Astrocyte (in vitro differentiated cells and primary cell): ENCODE results near the gene GIPC1. TPM values are rescaled to one million over a fixed set of nuclear protein-coding genes. Genes with fewer than 3 reads are reported as not detected.
A peak's percentile ranks its signal among the peaks of the same experiment; 100 is the strongest.

Experiments
- DNase-seq: peaks from one replicate; pipeline ENCODE4 v3.0.0-alpha.2; 2010; ENCODE audit warnings: low read depth
- FAIRE-seq: peaks from 2 replicates; lab custom pipeline; 2011; peaks lifted over from hg19 to GRCh38; lab: Jason Lieb, UNC
- H2AFZ ChIP-seq: 2 replicates; pipeline ENCODE4 v1.6.0; 2012; ENCODE audit warnings: low read depth, low read length, inconsistent platforms
- H3K27ac ChIP-seq: 2 replicates; pipeline ENCODE4 v1.5.1; 2011; ENCODE audit warnings: low read depth, low read length, inconsistent platforms
- H3K27me3 ChIP-seq: 2 replicates; pipeline ENCODE4 v1.6.0; 2011; ENCODE audit warnings: low read length, inconsistent platforms; ENCODE audit not compliant: insufficient read depth
- H3K36me3 ChIP-seq: 2 replicates; pipeline ENCODE4 v1.5.1; 2011; ENCODE audit warnings: low read length, inconsistent platforms; ENCODE audit not compliant: insufficient read depth
- H3K4me1 ChIP-seq: 2 replicates; pipeline ENCODE4 v1.5.1; 2011; ENCODE audit warnings: low read length, inconsistent platforms; ENCODE audit not compliant: insufficient read depth
- H3K4me2 ChIP-seq: 2 replicates; pipeline ENCODE4 v1.6.0; 2012; ENCODE audit warnings: low read length, inconsistent platforms
- H3K4me3 ChIP-seq: 2 replicates; pipeline ENCODE4 v1.5.1; 2011; ENCODE audit warnings: low read depth, mild to moderate bottlenecking, low read length, inconsistent platforms; ENCODE audit not compliant: insufficient read depth
- H3K79me2 ChIP-seq: 2 replicates; pipeline ENCODE4 v1.6.0; 2012; ENCODE audit warnings: mild to moderate bottlenecking, low read length, inconsistent platforms; ENCODE audit not compliant: insufficient read depth
- H3K9ac ChIP-seq: 2 replicates; pipeline ENCODE4 v1.6.0; 2012; ENCODE audit warnings: mild to moderate bottlenecking, low read length, inconsistent platforms
- H3K9me3 ChIP-seq: 2 replicates; pipeline ENCODE4 v1.5.1; 2012; ENCODE audit warnings: low read depth, mild to moderate bottlenecking, low read length, inconsistent platforms; ENCODE audit not compliant: insufficient read depth
- H4K20me1 ChIP-seq: 2 replicates; pipeline ENCODE4 v1.6.0; 2012; ENCODE audit warnings: low read length, inconsistent platforms; ENCODE audit not compliant: insufficient read depth
- H3K27ac Mint-ChIP-seq: one replicate; pipeline ENCODE4 v1.8.0; 2021; ENCODE audit warnings: mild to moderate bottlenecking, mixed read lengths; ENCODE audit not compliant: unreplicated experiment
- H3K27me3 Mint-ChIP-seq: one replicate; pipeline ENCODE4 v1.8.0; 2021; ENCODE audit warnings: low read depth, mixed read lengths; ENCODE audit not compliant: unreplicated experiment
- H3K36me3 Mint-ChIP-seq: one replicate; pipeline ENCODE4 v1.8.0; 2021; ENCODE audit warnings: low read depth, mixed read lengths; ENCODE audit not compliant: unreplicated experiment
- H3K4me1 Mint-ChIP-seq: one replicate; pipeline ENCODE4 v1.8.0; 2021; ENCODE audit warnings: low read depth, mixed read lengths; ENCODE audit not compliant: unreplicated experiment
- H3K4me3 Mint-ChIP-seq: one replicate; pipeline ENCODE4 v1.8.0; 2021; ENCODE audit warnings: mild to moderate bottlenecking, moderate library complexity, mixed read lengths; ENCODE audit not compliant: unreplicated experiment
- H3K9me3 Mint-ChIP-seq: one replicate; pipeline ENCODE4 v1.8.0; 2021; ENCODE audit warnings: mild to moderate bottlenecking, mixed read lengths; ENCODE audit not compliant: unreplicated experiment
- EZH2 ChIP-seq: IDR thresholded peaks from 2 replicates; pipeline ENCODE4 v1.6.1; 2012; ENCODE audit warnings: mild to moderate bottlenecking, low read length, inconsistent platforms; ENCODE audit not compliant: insufficient read depth
- total RNA-seq: library from RNA; stranded (reverse); gene quantifications from 2 replicates; pipeline ENCODE4 v1.2.1, GENCODE V29; 2021
- TF ChIP-seq, protein P1 (sequence below): IDR thresholded peaks from 2 replicates; pipeline ENCODE4 v1.5.1; 2011; ENCODE audit warnings: low read depth, mild to moderate bottlenecking, inconsistent platforms, low read length, moderate library complexity; ENCODE audit not compliant: insufficient read depth

Gene GIPC1
- total RNA-seq, 1 donor from 2014 or later, result 169 TPM

DNA sequence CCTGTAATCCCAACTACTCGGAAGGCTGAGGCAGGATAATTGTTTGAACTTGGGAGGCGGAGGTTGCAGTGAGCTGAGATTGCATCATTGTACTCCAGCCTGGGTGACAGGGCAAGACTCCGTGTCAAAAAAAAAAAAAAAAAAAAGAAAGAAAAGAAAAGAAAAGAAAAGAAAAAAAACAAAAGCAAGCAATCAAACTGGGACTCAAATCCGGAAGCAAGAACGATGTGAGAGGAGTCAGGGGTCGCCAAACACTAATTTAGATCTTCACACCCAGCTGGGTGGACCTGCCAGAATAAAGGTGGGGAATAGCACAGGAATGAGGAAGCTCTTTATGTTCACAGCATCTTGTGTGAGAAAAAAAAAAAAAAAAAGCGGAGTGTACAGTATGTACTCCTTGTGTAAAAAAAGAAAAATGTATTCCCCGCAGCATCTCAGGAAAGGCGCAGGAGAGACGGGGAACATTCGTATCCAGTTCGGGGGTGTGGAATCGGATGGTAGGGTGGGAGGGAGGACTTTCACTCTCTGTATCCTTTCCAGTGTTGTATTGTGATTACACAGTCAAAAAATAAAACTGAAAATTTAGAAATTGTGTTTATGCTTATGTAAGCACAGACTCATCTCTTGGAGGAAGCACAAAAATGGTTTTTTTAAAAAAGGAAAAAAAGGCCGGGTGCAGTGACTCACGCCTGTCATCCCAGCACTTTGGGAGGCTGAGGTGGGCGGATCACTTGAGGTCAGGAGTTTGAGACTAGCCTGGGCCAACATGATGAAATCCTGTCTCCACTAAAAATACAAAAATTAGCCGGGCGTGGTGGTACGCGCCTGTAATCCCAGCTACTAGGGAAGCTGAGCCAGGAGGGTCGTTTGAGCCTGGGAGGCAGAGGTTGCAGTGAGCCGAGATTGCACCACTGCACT, 14.6 kb upstream of the GIPC1 start:
- peaks cover 26% of the 10 kb centered on the region for H3K4me1 Mint-ChIP-seq
- Histone ChIP-seq H3K4me3 (no peak overlapping the region), H3K9me3 (no peaks in the 10 kb centered on the region), H3K27ac (no peak overlapping the region), H3K4me2 (peak overlapping the region; percentile 63), H4K20me1 (peaks cover 19% of the 10 kb centered on the region), H3K27me3 (no peaks in the 10 kb centered on the region), H3K36me3 (peaks cover 16% of the 10 kb centered on the region), H3K9ac (no peak overlapping the region), H3K4me1 (peaks cover 30% of the 10 kb centered on the region), H2AFZ (no peak overlapping the region), H3K79me2 (peaks cover 16% of the 10 kb centered on the region)
- H3K9me3 Mint-ChIP-seq, result peaks cover 2% of the 10 kb centered on the region
- H3K27ac Mint-ChIP-seq, result peak overlapping the region; percentile 91
- FAIRE-seq (no peak), DNase-seq (peak; percentile 57)
- peaks cover 11% of the 10 kb centered on the region for H3K36me3 Mint-ChIP-seq
- TF ChIP-seq, protein P1, sequence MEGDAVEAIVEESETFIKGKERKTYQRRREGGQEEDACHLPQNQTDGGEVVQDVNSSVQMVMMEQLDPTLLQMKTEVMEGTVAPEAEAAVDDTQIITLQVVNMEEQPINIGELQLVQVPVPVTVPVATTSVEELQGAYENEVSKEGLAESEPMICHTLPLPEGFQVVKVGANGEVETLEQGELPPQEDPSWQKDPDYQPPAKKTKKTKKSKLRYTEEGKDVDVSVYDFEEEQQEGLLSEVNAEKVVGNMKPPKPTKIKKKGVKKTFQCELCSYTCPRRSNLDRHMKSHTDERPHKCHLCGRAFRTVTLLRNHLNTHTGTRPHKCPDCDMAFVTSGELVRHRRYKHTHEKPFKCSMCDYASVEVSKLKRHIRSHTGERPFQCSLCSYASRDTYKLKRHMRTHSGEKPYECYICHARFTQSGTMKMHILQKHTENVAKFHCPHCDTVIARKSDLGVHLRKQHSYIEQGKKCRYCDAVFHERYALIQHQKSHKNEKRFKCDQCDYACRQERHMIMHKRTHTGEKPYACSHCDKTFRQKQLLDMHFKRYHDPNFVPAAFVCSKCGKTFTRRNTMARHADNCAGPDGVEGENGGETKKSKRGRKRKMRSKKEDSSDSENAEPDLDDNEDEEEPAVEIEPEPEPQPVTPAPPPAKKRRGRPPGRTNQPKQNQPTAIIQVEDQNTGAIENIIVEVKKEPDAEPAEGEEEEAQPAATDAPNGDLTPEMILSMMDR, result no peak
- no peak for TF ChIP-seq EZH2
- H3K4me3 Mint-ChIP-seq, result no peak overlapping the region
- no peaks in the 10 kb centered on the region for H3K27me3 Mint-ChIP-seq

DNA sequence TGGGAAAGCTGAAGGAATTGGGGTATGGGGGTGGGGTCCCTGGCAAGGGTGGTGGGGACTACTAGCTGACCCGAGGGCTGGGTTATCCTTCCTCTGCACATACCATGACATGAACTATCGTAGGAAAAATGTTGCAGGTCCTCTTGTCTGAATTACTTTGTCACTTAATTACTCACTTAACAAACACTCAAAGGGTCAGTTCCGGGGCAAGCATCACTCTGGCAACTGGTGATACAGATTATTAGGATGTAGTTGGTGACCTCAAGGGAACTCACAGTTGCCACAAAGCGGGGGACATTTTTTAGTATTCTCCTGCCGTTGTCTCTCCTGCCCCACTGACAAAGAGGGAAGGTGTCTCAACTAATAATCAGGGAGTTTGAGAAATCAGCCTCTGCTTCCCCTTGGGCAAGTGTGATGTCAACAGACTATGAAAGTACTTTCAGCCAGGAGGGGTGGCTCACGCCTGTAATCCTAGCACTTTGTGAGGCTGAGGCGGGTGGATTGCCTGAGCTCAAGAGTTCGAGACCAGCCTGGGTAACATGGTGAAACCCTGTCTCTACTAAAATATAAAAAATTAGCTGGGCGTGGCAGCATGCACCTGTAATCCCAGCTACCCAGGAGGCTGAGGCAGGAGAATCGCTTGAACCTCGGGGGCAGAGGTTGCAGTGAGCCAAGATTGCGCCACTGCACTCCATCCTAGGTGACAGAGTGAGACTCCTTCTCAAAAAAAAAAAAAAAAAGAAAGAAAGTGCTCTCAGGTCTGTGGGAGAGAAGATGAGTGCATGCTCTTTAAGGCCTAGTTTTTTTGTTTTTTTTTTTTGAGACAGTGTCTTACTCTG, 12.0 kb upstream of the GIPC1 start:
- H3K4me3 ChIP-seq, result no peak overlapping the region
- FAIRE-seq (no peak), DNase-seq (peak; percentile 67)
- no peaks in the 10 kb centered on the region for H3K27me3 ChIP-seq
- H3K36me3 Mint-ChIP-seq, result no peaks in the 10 kb centered on the region
- H3K4me1 Mint-ChIP-seq, result peaks cover 18% of the 10 kb centered on the region
- H3K27ac Mint-ChIP-seq, result peak overlapping the region; percentile 88
- H3K4me1 ChIP-seq, result peaks cover 30% of the 10 kb centered on the region
- no peaks in the 10 kb centered on the region for H3K9me3 ChIP-seq
- peak overlapping the region; percentile 54 for H3K4me2 ChIP-seq
- H3K4me3 Mint-ChIP-seq, result peak overlapping the region; percentile 42
- no peaks in the 10 kb centered on the region for H3K27me3 Mint-ChIP-seq
- TF ChIP-seq EZH2, result no peak
- TF ChIP-seq, protein P1, result no peak
- no peak overlapping the region for H3K9ac ChIP-seq
- H3K27ac ChIP-seq, result peak overlapping the region; percentile 32
- H3K79me2 ChIP-seq, result no peaks in the 10 kb centered on the region
- no peak overlapping the region for H2AFZ ChIP-seq
- no peaks in the 10 kb centered on the region for H3K36me3 ChIP-seq
- H4K20me1 ChIP-seq, result no peaks in the 10 kb centered on the region
- H3K9me3 Mint-ChIP-seq, result peaks cover 2% of the 10 kb centered on the region
